Hematopoietic multipotent progenitor cell treated with erythropoietin and hydrocortisone succinate and interleukin-3 and kit ligand, for 4 days (in vitro differentiated cells): ENCODE results near the gene ROBO4.

Experiments used
- DNase-seq: peaks from one replicate; pipeline ENCODE4 v3.0.0-alpha.2; 2015

ROBO4 gene

DNA sequence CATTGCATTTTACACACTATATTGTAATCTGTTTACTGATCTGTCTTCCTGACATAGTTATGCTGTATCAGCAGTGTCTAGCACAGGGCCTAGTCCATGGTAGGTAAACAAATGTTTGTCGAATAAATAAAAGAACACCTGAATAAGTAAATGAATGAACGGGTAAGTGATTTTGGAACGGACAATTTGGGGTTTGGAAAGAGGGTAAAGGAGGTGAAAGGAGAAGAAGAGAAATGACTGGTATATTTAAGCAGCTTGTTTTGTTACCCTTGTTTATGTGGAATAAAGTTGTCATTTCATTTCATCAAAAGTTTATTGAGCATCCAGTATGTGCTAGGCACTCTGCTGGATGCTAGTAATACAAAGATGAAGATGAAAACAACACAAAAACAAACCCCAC, 21.3 kb upstream of the ROBO4 start, which contains the start of gene HEPN1:
Gene HEPN1, plus strand, starts transcription at position 301 of the 400 bp plus-strand sequence.
- DNase-seq, result no peak

DNA sequence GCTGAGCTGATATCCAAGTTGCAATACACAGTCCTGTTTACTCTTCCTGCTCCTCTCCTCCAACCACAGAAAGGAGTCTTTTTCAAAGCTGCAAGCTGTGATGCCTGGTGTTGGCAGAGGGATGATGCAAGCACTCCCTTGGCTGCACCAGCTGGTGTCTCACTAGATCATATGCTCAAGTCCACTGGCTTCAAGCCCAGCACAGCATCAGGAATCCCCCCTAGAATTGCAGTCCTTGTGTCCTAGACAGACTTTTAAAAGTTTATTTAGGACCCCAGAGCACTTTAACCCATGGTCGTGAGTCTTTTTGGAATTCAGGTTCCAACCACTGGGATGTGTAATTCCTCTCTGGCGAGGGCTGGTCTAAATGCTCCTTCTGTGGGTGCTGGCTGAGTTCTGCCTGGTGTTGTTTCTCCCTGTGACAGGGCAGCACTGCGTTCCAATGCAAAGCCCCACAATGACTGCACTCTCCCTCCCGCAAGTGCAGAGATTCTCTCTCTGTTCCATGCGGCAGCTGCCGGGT, 19.5 kb upstream of the ROBO4 start:
- DNase-seq, result peak; percentile 15

DNA sequence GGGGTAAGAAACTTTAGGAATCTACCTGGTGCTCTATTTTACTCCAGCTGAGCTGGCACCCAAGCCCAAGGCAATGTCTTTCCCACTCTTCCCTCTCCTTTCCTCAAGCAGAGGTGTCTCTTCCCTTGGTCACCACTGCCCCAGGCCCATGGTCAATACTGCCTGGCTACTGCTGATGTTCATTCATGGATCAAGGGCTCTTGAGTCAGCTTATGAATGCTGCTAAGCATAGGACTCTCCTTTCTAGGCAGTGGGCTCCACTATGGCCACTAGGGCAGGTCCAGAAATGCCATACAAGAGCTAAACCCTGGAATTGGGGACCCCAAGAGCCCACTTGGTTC, 18.7 kb upstream of the ROBO4 start:
- no peak for DNase-seq

DNA sequence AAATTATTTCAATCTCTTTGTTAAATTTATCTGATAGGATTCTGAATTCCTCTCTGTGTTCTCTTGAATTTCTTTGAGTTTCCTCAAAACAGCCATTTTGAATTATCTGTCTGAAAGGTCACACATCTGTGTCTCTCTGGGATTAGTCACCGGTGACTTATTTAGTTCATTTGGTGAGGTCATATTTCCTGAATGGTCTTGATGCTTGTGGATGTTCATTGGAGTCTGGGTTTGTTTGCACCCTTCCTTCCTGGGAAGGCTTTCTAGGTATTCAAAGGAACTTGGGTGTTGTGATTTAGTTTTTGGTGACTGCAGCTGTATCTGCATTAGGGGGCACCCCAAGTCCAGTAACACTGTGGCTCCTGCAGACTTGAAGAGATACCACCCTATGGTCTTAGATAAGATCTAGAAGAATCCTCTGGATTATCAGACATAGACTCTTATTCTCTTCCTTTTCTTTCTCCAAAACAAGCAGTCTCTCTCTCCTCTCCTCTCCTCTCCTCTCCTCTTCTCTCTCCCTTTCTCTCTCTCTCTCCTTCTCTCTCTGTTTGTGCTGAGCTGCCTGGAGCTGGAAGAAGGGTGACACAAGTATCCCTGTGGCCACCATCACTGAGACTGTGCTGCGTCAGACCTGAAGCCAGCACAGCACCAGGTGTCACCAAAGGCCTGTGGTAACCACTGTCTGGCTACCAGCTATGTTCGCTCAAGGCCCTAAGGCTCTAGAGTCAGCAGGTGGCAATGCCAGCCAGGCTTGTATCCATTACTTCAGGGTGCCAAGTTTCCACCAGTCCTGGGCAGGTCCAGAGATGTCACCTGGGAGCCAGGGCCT, 18.1 kb upstream of the ROBO4 start:
- no peak for DNase-seq

DNA sequence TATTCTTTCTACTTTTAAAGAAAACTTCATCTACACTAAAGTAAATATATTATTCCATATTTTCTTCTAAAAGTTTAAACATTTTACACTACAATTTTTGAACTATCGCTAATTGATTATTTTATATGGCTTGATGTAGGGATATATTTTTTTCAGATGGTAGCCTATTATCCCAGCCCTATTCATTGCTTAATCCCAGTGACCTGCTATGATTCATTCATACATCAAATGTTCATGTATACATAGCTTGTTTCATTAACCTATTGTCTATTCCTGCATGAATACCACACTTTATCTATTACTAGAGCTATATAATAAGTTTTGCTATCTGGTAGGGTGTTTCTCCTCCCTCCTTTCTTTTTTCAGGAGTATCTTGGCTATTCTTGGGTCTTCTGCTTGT, 5.0 kb upstream of the ROBO4 start:
- DNase-seq, result no peak

DNA sequence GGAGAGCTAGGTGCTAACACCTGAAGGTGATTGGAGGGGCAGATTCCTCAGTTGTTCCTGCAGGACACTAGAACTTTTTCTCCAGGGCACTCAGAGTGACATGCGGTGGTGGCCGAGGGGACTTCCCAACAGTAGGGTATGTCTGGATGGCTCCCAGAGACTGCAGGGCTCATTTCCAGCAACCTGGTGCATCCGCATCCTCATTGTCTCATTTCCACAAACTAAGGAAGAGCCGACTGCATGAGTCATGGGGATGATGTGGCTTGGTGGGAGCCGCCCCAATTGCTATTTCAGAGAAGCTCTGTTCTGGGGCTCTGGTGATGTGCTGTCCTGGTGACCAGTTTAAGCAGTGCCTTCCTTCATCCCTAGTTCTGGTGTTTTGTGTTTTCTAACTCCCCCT, 2.8 kb upstream of the ROBO4 start:
- DNase-seq, result no peak

DNA sequence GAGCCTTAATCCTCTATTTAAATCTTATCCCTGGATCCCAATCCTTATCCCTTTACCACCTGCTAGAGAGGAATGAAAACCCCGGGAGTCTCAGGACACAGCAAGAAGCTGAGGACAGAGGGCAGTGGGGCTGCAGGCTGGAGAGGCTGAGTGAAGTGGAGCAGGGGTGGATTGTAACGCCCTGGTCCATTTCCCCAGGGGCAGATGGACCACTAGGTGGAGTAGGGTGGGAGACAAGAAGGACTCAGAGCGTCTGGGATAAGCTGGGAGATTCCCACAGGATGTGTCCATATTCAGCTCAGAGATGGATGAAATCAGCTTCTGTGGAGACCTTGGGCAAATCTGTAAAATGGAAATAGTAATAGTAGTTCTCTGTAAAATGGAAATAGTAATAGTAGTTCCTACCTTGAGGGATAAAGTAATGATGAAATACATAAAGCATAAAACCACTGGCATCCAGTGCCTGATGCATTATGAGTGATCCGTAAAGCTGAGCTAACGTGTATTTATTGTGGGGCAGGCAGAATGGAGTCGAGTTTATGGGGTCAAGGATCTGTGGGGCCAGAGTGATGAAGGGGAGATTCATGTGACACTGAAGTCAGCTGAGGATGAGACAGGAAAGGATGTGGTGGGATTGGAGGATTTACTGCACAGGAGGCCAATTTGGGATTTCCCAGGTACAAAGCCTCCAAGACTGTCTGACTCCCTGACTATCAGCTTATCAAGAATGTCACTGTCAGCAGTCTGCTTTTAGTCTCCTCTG, 1.9 kb upstream of the ROBO4 start:
- DNase-seq, result no peak

DNA sequence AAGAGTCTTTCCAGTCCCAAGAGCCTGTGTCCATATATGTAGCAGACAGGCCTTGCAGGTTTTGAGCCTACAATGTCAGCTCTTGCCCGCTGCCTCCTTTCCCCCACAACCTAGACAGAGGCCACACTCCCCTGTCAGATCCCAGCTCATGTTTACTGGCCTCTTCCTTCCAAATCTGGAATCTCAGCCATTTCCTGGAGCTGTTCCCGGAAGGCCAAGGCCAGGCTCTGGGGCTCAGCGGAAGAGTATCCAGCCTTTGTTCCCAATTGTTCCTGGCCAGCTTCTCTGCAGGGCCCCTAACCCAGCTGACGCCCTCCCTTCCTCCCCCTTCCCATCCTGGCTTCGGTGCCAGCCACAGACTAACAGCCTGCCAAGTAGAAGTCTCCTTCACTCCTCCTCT, 1.0 kb upstream of the ROBO4 start:
- no peak for DNase-seq

DNA sequence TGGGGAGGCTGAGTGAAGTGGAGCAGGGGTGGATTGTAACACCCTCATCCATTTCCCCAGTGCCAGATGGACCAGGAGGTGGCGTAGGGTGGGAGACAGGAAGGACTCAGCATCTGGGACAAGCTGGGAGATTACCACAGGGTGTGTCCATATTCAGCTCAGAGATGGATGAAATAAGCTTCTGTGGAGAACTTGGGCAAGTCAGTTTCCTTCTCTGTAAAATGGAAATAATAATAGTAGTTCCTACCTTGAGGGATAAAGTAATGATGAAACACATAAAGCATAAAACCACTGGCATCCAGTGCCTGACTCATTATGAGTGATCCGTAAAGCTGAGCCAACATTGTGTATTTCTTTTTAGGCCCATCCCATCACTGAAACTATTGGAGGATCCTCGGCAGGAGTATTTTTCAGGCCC, 607 bp upstream of the ROBO4 start:
- DNase-seq, result no peak

DNA sequence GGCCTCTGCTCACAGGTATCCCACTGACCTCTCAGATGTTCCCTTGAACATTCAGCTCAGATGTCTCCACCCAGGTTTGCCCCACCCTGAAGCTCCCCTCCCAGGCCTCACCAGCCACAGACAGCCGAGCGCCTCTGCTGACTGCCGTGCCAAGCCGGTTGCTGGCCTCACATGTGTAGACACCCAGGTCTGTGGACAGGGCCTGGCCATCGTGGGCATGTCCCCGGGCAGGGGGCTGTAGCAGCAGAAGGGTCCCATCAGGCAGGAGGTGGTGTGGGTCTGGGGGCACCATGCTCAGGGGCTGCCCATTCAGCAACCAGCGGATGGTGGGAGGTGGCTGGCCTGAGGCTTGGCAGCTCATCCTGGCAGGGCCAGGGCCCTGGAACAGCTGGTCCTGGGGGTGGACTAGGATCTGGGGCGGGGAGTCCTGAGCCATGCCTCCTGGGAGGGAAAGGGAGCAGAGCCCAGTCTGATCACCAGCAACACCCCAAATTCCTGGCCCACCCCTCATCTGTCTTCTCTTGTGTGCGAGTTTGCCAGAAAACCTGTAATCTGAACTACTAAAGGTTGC, 759 bp downstream of the ROBO4 start:
- DNase-seq, result no peak

DNA sequence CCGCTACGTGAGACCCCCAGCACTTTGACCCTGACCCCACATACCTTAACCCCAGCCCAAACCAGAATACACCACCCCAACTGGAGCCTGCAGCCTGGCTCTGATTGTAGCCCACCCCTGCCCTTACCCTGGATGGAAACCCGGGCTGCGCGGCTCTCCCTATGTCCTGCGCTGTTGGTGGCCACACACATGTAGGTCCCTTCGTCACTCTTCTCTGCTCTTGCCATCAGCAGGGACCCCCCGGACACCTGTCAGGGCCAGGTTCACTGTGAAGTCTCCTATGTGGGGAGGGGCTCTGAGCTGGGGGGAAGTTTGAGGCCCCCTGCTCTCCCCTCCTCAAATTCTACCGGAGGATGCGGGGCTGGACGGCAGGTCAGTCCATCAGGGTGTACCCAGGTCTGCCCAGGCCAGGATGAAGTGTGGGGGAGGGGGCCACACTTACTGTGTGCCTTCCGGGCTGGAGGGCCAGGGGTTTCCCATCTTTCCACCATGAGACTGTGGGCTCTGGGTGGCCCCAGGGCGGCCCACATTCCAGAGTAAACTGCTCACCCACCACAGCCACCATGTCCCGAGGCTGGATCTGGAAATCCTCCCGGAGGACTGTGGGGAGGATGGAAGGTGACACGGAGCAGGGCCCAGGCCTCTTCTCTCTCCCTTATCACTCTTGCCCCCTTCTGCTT, 1.5 kb downstream of the ROBO4 start:
- DNase-seq, result no peak

DNA sequence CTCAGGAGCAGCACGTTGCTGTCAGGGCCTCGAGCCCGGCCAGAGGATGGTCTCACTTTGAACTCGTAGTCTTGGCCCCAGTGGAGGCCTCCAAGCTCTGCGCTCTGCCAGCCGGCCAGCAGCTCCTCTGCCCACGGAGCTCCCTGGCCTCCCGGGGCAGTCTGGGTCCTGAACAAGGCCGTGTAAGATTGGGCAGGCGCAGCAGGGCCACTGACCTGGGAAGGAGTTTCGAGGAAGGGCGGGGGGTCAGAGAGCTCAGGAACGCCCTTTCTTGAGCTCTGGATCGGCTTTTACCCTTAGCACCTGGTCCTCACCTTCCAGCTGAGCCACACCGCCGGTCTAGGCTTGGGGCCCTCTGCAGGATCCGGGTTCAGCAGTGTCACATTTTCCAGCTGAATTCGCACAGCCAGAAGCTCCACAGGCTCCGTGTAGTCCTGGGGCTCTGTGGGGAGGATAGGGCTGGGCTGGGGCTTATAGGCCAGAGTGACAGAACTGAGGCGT, 2.1 kb downstream of the ROBO4 start:
- no peak for DNase-seq

DNA sequence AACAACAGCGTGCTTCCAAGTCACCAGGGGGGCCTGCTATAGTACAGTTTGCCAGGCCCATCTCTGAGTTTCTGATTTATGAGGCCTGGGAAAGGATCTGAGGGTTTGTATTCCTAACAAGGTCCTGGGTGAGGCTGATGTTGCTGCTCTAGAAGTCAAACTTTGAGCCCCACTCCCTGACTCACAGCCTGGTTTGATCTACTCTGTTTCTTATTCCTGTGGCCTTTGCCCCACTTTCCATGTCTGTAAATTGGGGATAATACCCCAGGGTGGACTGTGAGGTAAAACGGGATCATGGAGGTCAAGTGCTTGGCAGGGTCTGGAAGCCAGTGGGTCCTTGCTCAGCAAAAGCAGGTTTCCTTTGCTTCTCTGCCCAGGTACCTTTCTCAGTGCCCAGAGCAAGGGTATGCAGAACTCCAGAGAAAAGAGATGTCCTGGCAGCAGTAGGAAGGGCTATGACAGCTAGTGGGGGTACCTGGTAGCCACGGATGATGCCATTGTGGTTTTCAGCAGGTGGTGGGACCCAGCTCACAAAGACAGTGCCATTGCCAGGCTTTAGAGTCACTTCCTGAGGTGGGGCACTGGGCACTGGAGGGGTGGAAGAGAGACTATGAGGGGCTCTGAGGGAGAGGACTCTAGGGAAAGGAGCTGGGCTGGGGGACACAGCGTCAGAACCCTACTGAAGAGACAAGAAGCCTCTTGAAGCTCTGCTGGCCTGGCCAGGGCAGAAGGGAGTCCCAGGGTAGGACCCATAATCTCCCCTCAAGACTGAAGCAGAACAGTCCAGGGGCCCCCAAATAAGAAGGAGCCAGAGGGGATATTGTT, 2.8 kb downstream of the ROBO4 start:
- no peak for DNase-seq

DNA sequence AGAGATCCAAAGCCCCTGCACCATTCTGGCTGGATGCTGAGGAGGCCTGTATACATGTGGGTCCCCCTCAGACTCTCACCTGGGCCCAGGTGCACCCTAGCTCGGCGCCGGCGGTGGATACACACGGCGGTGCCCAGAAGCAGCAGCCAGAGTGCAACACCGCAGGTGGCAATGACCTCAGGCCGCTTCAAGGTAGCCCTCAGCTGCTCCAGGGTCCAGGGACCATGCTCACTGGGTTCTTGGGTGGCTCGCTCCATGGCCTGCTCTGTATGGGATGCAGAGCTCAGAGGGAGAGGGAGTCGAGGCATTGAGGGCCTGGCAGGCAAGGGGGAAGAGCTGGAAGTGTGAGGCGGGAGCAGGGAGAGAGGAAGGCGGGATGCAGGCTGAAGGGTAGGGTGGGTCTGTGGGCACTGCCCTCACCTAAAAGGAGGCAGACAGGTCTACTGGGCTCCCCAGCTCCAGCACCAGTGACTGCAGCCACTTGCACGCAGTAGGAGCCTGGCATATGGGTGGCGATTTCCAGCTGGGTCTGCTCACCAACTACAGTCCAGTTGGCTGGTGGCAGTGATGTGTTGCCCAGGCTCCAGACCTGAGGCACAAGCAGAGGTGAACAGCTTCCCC, 3.8 kb downstream of the ROBO4 start:
- no peak for DNase-seq

DNA sequence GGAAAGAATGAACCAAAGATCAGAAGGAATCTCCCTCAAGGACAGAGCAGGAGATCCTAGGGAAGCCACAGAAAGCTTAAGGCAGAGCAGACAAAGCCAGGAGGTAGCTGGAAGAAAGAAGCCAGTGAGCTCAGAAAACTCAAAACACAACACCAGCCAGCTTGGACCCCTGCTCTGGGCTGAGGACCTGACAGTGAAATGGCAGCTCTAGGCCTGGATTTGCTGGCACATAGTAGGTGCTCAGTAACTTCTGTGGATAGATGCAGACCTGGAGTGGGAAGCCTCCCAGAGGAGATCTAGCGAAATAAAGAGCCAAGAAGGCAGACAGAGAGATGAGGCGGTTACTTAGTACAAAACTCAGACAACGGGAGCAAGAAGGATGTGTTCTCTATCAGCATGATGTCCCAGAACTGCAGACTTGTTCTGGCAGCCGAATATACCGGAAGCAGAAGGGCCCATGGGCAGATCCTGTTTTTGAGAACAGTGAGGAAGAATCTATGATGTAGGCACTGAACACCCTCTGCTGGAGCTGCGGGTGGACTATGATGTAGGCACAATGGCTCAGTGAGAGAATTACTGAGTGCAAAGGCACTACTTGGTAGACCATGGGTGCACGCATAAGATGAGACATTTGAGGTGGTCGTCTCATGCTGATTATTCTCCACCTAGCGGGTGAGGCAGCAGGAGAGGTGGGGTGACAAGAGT, 4.8 kb downstream of the ROBO4 start:
- peak; percentile 62 for DNase-seq

DNA sequence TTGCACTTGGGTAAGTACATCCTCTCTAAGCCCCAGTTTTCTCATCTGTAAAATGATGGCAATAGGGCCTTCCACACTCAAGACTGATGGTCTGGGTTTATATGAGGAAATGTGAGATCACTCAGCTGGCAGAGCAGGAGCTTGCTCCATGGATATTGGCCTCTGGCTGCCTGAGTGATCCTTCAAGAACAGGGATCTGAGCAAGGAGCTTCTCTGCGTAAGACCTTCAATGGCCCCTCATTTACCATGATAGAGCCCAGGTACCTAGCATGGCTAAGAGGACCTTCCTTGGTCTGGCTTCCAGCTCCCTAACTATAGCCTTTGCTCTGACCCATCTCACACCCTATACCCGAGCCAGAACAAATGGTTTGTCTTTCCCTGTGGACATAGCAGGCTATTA, 5.5 kb downstream of the ROBO4 start:
- DNase-seq, result no peak

DNA sequence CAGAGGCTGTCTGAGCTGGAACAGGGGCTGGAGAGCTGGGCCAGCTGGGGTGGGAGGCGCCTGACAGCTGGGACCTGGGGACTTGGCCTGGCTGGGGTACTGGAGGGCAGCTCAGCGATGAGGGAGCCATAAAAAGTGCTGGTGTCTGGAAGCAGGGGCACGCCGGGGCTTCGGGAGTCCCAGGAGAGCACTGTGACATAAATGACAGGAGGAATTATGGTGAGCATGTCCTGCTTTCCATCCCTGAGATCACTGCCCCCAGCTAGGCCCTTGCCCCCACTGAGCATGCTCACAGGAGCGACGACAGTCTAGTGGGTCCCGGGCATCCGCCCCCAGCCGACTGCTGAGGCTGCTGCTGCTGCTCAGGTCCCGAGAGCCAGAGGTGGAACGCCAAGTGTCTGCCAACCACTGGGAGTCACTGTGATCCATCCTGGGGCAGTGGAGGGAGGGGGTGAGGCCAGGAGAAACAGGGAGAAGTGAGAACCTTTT, 6.2 kb downstream of the ROBO4 start:
- no peak for DNase-seq

DNA sequence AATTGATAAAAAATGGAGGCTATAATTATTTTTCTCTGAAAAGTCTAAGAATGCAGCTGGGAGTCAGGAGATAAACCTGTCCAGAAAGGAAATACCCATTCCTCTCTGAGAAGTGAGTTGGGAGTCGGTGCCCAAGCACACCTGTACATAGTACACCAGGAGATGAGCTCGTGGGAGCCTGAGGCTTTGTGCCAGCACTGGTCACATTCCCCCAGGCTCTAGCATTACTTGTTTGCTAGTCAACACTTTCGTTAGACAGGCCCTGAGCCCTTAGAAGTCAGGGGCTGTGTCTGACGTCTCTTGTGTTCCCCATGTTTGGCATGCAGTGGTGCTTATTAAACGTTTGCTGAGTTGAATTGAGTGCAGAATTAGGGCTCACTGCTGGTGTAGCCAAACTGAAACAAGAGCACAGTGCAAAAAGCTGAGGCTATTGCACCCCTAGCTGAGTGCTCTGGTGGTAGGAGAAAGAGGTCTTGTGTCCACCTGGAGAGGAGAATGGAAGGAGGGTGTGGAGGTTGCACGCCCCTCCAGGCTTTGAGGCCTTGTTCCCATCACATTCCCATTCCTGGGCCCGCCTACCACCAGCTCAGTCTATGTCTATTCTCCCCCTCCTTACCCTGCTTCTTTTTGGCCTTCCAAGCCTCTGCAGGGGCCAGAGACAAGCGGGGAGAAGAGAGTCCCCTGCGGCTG, 6.8 kb downstream of the ROBO4 start:
- DNase-seq, result no peak

DNA sequence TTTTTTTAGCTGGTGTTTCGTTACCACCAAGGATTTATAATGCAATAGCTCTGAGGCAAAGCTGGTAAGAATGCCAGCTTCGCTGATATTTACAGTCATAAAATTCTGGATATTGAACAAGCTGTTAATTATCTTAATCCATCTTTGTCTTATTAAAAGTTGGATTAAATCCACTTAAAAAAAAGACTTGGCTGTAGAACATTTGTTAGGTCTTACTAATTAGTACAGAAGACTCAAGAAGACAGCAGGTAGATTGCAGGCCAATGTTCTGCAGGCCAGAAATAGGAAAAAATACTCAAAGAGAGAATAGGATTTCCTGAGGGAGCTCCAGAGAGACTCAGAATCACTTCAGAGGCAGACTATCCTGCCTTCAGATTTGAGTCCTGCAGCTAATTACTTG, 7.5 kb downstream of the ROBO4 start:
- DNase-seq, result no peak
